Measurements from ENCODE around the gene TMEM30B. TPM values are rescaled to one million over a fixed set of nuclear protein-coding genes. Genes with fewer than 3 reads are reported as not detected.

TMEM30B gene
- total and polyA plus RNA-seq, 10 of the 15 experiments (the other 5 are each of a cell fraction or from before 2014, with no cell fraction given), result 0.10 TPM; not detected in 9

- FAIRE-seq, result no peak
- intact Hi-C loops (cut with micrococcal nuclease; ENCODE audit: unreplicated experiment), result loop anchor here (10.0 kb wide), 1 partner anchor 842 kb away; no protein-coding TSS in a partner anchor
Observed at GRCh38 chr14:61282746-61283145, 1.6 kb upstream of the TMEM30B start.

DNA sequence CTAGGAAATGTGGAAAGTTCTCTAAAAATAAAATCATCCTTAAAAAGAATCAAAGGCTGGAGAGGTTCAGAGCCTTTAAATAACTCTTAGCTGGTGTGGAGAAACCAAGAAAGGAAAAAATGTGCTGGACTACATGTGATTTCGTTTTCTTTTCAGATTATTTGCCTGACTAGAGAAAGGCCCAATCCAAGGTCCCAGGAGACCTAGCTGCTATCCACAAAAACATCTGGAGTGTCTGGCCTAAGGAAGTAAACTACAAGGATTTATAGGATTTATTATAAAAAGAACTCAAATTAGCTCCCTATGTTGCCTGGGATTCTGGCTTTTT is 774 bp upstream of the TMEM30B start:
- in situ Hi-C loops (cut with MboI), result no loop called here
- Histone ChIP-seq H3K27ac (ENCODE audit: control insufficient read depth, insufficient read depth) (no peak overlapping the region), H3K27me3 (replicated peaks in 1 of 2; ENCODE audit: control insufficient read depth in 2 of 2, insufficient read depth in 2 of 2, low read length in 1 of 2) (peaks cover 2 to 20% of the 10 kb centered on the region in 2 experiments), H3K9me3 (replicated peaks; ENCODE audit: control insufficient read depth, insufficient read depth, low read length) (no peaks in the 10 kb centered on the region; the same call in 2 of the 3 replicates), H3K36me3 (ENCODE audit: control insufficient read depth in 2 of 2, insufficient read depth in 2 of 2, low read length in 1 of 2) (no peaks in the 10 kb centered on the region), H3K79me2 (ENCODE audit: control insufficient read depth, insufficient read depth, low read length) (no peaks in the 10 kb centered on the region), H4K20me1 (ENCODE audit: control insufficient read depth, insufficient read depth) (no peaks in the 10 kb centered on the region), H3K4me1 (ENCODE audit: control insufficient read depth, insufficient read depth, low read length) (no peaks in the 10 kb centered on the region), H2AFZ (ENCODE audit: control insufficient read depth, low read depth, low read length) (no peak overlapping the region), H3K9ac (ENCODE audit: control insufficient read depth, insufficient read depth, low read length) (no peak overlapping the region), H3K4me2 (ENCODE audit: control insufficient read depth, insufficient read depth) (no peak overlapping the region), H3K4me3 (no peak overlapping the region)
- SMC1A ChIA-PET (ENCODE audit: uncharacterized antibody, unreplicated experiment), result interaction anchor here (0.6 to 2.0 kb wide), 4 partner anchors 12 to 464 kb away, joined by 3 to 5 read pairs (median 4); no protein-coding TSS in a partner anchor
- CTCF ChIA-PET, result interaction anchor here (0.6 to 5.9 kb wide), 6 partner anchors 12 to 845 kb away, joined by 3 to 83 read pairs (median 7); no protein-coding TSS in a partner anchor
- TF ChIP-seq IKZF1 (conservative IDR thresholded peaks at IDR 0.05) (no peak), POLR2AphosphoS5 (IDR thresholded peaks at IDR 0.05; ENCODE audit: low read length) (no peak), TAF1 (IDR thresholded peaks at IDR 0.05; ENCODE audit: borderline replicate concordance, low read depth, low read length) (no peak), RB1 (IDR thresholded peaks at IDR 0.05; ENCODE audit: borderline replicate concordance) (no peak)
- RAD21 ChIA-PET (ENCODE audit: unreplicated experiment), result interaction anchor here (0.7 kb wide), 1 partner anchor 278 kb away, joined by 3 read pairs; no protein-coding TSS in a partner anchor
- intact Hi-C loops (cut with micrococcal nuclease; ENCODE audit: unreplicated experiment), result loop anchor here (10.0 kb wide), 1 partner anchor 843 kb away; no protein-coding TSS in a partner anchor
- ATAC-seq (no peak), FAIRE-seq (no peak), DNase-seq (ENCODE audit: low read depth, low spot score) (no peak)
- WGBS (ENCODE audit: insufficient coverage, insufficient replicate concordance, low lambda C conversion rate, missing lambda C conversion rate), result 39% methylated on average over 1 of the region's 1 CpG
- BruUV-seq (replicated peaks), result no TSS peak
- POLR2A ChIA-PET, result interaction anchor here (0.6 to 0.7 kb wide), 4 partner anchors 18 to 839 kb away, joined by 3 to 5 read pairs (median 4); no protein-coding TSS in a partner anchor

More at GRCh38 chr14:61282746-61283145, 1.6 kb upstream of the TMEM30B start:
- H3K9me3 ChIP-seq (replicated peaks; ENCODE audit: control insufficient read depth, insufficient read depth, low read length), result no peaks in the 10 kb centered on the region; the same call in 2 of the 3 replicates
- POLR2A ChIA-PET, result interaction anchor here (0.5 kb wide), 1 partner anchor 551 kb away, joined by 5 read pairs; no protein-coding TSS in a partner anchor
- in situ Hi-C loops (cut with MboI), result no loop called here
- no peaks in the 10 kb centered on the region for H3K36me3 ChIP-seq (ENCODE audit: control insufficient read depth in 2 of 2, insufficient read depth in 2 of 2, low read length in 1 of 2)
- no peak overlapping the region for H2AFZ ChIP-seq (ENCODE audit: control insufficient read depth, low read depth, low read length)
- no TSS peak for BruUV-seq (replicated peaks)
- DNase-seq (ENCODE audit: low read depth, low spot score) (no peak), ATAC-seq (no peak)
- H3K79me2 ChIP-seq (ENCODE audit: control insufficient read depth, insufficient read depth, low read length), result no peaks in the 10 kb centered on the region
- CTCF ChIA-PET, result interaction anchor here (0.6 to 5.9 kb wide), 6 partner anchors 13 to 844 kb away, joined by 3 to 83 read pairs (median 7); no protein-coding TSS in a partner anchor
- no peak overlapping the region for H3K9ac ChIP-seq (ENCODE audit: control insufficient read depth, insufficient read depth, low read length)
- RAD21 ChIA-PET (ENCODE audit: unreplicated experiment), result no interaction called here
- H3K27ac ChIP-seq (ENCODE audit: control insufficient read depth, insufficient read depth), result no peak overlapping the region
- TF ChIP-seq SREBF2 (IDR thresholded peaks at IDR 0.05; ENCODE audit: low read length), result no peak
- TF ChIP-seq IRF5 (IDR thresholded peaks at IDR 0.05; ENCODE audit: borderline replicate concordance), result no peak
- no peak overlapping the region for H3K4me3 ChIP-seq
- no peaks in the 10 kb centered on the region for H3K4me1 ChIP-seq (ENCODE audit: control insufficient read depth, insufficient read depth, low read length)
- no peaks in the 10 kb centered on the region for H4K20me1 ChIP-seq (ENCODE audit: control insufficient read depth, insufficient read depth)
- WGBS (ENCODE audit: insufficient coverage, insufficient replicate concordance, low lambda C conversion rate, missing lambda C conversion rate), result 65% methylated on average over 2 of the region's 2 CpGs
- SMC1A ChIA-PET (ENCODE audit: uncharacterized antibody, unreplicated experiment), result interaction anchor here (0.6 to 2.0 kb wide), 5 partner anchors 9 to 242 kb away, joined by 3 to 6 read pairs (median 3); no protein-coding TSS in a partner anchor
- H3K4me2 ChIP-seq (ENCODE audit: control insufficient read depth, insufficient read depth), result no peak overlapping the region
- H3K27me3 ChIP-seq (replicated peaks in 1 of 2; ENCODE audit: control insufficient read depth in 2 of 2, insufficient read depth in 2 of 2, low read length in 1 of 2), result peaks cover 2 to 20% of the 10 kb centered on the region in 2 experiments
